ENCODE results near the gene CCHCR1.

The CCHCR1 gene

GRCh38 chr6:31139599-31139998 lies 18.0 kb downstream of the CCHCR1 start:
- in situ Hi-C loops (cut with MboI; ENCODE audit: low pct_unique_long_range_greater_than_20kb, low sequenced_read_pairs, unreplicated experiment), result loop anchor here (5.0 to 10.0 kb wide), 2 partner anchors 53 to 225 kb away; no protein-coding TSS in a partner anchor
- TF ChIP-seq, protein P1, sequence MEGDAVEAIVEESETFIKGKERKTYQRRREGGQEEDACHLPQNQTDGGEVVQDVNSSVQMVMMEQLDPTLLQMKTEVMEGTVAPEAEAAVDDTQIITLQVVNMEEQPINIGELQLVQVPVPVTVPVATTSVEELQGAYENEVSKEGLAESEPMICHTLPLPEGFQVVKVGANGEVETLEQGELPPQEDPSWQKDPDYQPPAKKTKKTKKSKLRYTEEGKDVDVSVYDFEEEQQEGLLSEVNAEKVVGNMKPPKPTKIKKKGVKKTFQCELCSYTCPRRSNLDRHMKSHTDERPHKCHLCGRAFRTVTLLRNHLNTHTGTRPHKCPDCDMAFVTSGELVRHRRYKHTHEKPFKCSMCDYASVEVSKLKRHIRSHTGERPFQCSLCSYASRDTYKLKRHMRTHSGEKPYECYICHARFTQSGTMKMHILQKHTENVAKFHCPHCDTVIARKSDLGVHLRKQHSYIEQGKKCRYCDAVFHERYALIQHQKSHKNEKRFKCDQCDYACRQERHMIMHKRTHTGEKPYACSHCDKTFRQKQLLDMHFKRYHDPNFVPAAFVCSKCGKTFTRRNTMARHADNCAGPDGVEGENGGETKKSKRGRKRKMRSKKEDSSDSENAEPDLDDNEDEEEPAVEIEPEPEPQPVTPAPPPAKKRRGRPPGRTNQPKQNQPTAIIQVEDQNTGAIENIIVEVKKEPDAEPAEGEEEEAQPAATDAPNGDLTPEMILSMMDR (IDR thresholded peaks at IDR 0.05; ENCODE audit: extremely low read depth, insufficient read depth, missing control alignments), result no peak
- no peak for DNase-seq (ENCODE audit: low spot score)

DNA sequence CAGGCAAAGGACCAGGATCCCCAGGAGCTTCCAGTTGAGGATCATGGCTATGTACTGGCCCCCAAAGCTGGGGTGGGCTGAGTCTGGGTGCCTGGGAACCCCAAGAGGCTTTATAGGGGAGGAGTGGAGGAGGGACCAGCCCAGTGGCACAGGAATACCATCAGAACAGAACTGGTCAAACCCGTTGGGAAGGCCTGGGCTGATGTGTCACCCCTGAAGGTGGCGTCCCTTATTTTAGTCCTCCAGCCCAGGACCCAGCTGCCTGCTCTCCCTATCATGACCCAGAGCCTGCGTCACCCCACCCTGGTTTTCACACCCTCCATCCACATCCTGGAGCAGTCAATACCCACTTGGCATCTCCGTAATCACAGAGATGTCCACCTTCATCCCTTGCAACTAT lies 18.6 kb downstream of the CCHCR1 start, which contains the start of gene PSORS1C2:
TSS of gene PSORS1C2 (minus strand) at position 85 of the 400 bp plus-strand sequence. CDS start at position 45, 40 bp downstream.
- in situ Hi-C loops (cut with MboI; ENCODE audit: low pct_unique_long_range_greater_than_20kb, low sequenced_read_pairs, unreplicated experiment), result loop anchor here (5.0 to 10.0 kb wide), 2 partner anchors 53 to 226 kb away; no protein-coding TSS in a partner anchor
- TF ChIP-seq, protein P1 (IDR thresholded peaks at IDR 0.05; ENCODE audit: extremely low read depth, insufficient read depth, missing control alignments), result no peak
- no peak for DNase-seq (ENCODE audit: low spot score)

GRCh38 chr6:31135710-31136109 lies 21.9 kb downstream of the CCHCR1 start:
- TF ChIP-seq, protein P1 (IDR thresholded peaks at IDR 0.05; ENCODE audit: extremely low read depth, insufficient read depth, missing control alignments), result no peak
- in situ Hi-C loops (cut with MboI; ENCODE audit: low pct_unique_long_range_greater_than_20kb, low sequenced_read_pairs, unreplicated experiment), result loop anchor here (5.0 to 10.0 kb wide), 2 partner anchors 57 to 229 kb away; no protein-coding TSS in a partner anchor
- DNase-seq (ENCODE audit: low spot score), result no peak

DNA sequence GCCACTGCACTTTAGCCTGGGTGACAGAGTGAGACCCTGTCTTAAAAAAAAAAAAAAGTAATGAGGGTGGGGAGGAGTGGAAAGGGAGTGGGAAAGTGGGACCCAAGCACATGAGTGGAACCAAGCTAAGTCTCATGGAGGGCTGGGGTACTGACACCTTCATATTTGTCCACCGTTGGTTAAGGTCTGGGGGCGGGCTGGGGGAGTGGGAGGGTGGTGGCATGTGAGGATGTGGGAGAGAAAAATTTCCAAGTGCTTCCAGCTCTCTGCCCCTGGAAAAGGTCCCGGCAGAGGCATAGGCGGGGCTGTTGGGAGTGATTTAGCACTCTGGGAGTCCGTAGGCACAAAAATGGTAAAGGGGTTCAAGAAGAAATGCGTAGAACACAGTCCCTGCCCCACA lies 24.8 kb downstream of the CCHCR1 start:
- DNase-seq (ENCODE audit: low spot score), result no peak
- in situ Hi-C loops (cut with MboI; ENCODE audit: low pct_unique_long_range_greater_than_20kb, low sequenced_read_pairs, unreplicated experiment), result loop anchor here (10.0 kb wide), 1 partner anchor 232 kb away; no protein-coding TSS in a partner anchor
- TF ChIP-seq, protein P1 (IDR thresholded peaks at IDR 0.05; ENCODE audit: extremely low read depth, insufficient read depth, missing control alignments), result no peak

- TF ChIP-seq, protein P1 (IDR thresholded peaks at IDR 0.05; ENCODE audit: extremely low read depth, insufficient read depth, missing control alignments), result no peak
Observed at GRCh38 chr6:31131595-31131994, 26.0 kb downstream of the CCHCR1 start.

GRCh38 chr6:31130751-31131150 lies 26.9 kb downstream of the CCHCR1 start:
- DNase-seq (ENCODE audit: low spot score), result no peak
- in situ Hi-C loops (cut with MboI; ENCODE audit: low pct_unique_long_range_greater_than_20kb, low sequenced_read_pairs, unreplicated experiment), result loop anchor here (10.0 kb wide), 1 partner anchor 234 kb away; no protein-coding TSS in a partner anchor
- TF ChIP-seq, protein P1 (IDR thresholded peaks at IDR 0.05; ENCODE audit: extremely low read depth, insufficient read depth, missing control alignments), result no peak

More at GRCh38 chr6:31131595-31131994, 26.0 kb downstream of the CCHCR1 start:
- no peak for DNase-seq (ENCODE audit: low spot score)
- in situ Hi-C loops (cut with MboI; ENCODE audit: low pct_unique_long_range_greater_than_20kb, low sequenced_read_pairs, unreplicated experiment), result loop anchor here (10.0 kb wide), 1 partner anchor 233 kb away; no protein-coding TSS in a partner anchor

All from GM13977 (cell line).